SK-N-SH (cell line): ENCODE results near the gene SUPT20H. TPM values are rescaled to one million over a fixed set of nuclear protein-coding genes. Genes with fewer than 3 reads are reported as not detected.

Experiments
- CTCF ChIA-PET: fragments of 300-600, 350-600 bp; formaldehyde crosslinking; extraction: SDS; loops from one replicate; lab custom pipeline; 2021; lab: Yijun Ruan, JAX
- POLR2A ChIA-PET: fragments of 350-600 bp; sonication (Branson Sonifier 250); formaldehyde crosslinking; extraction: SDS; loops from one replicate; lab custom pipeline; 2020; ENCODE audit warnings: antibody characterized with exemption, inconsistent platforms; lab: Yijun Ruan, JAX
- DNase-seq: peaks from one replicate; pipeline ENCODE4 v3.0.0; 2012
- H2AFZ ChIP-seq: fragments of 200-600 bp; sonication (generic); 2 replicates; pipeline ENCODE4 v1.8.1; 2016; ENCODE audit warnings: antibody characterized with exemption, mild to moderate bottlenecking, low read depth
- H3F3A ChIP-seq: fragments of 200-600 bp; sonication (generic); replicated peaks from 2 replicates; pipeline ENCODE3; 2016; ENCODE audit warnings: antibody characterized with exemption, mild to moderate bottlenecking; ENCODE audit not compliant: insufficient read depth
- H3K27ac ChIP-seq, 2 experiments: fragments of 200-500 bp in 1 of 2; fragments of 200-600 bp in 1 of 2; sonication (Bioruptor generic) in 1 of 2; sonication (generic), shearing (Covaris generic) in 1 of 2; 2 replicates each; pipeline versions ENCODE4 v1.5.1 to v1.6.1; 2014 to 2016; ENCODE audit warnings: low read depth in 2 of 2, inconsistent platforms in 1 of 2, low read length in 1 of 2, mild to moderate bottlenecking in 1 of 2, mixed read lengths in 1 of 2
- H3K27me3 ChIP-seq: fragments of 200-600 bp; sonication (generic), shearing (Covaris generic); 2 replicates; pipeline ENCODE4 v1.6.1; 2016; ENCODE audit warnings: mixed run types; ENCODE audit not compliant: insufficient read depth
- H3K36me3 ChIP-seq, 2 experiments: fragments of 200-500 bp in 1 of 2; fragments of 200-600 bp in 1 of 2; sonication (Bioruptor generic) in 1 of 2; sonication (generic) in 1 of 2; replicated peaks in 1 of 2; 2 replicates each; pipeline versions ENCODE3 to v1.5.1; 2014 to 2016; ENCODE audit warnings: low read length in 1 of 2, mild to moderate bottlenecking in 1 of 2; ENCODE audit not compliant: insufficient read depth in 2 of 2, control insufficient read depth in 1 of 2
- H3K4me1 ChIP-seq, 2 experiments: fragments of 200-500 bp in 1 of 2; fragments of 200-600 bp in 1 of 2; sonication (Bioruptor generic) in 1 of 2; sonication (generic), shearing (Covaris generic) in 1 of 2; 2 replicates each; pipeline versions ENCODE4 v1.5.1 to v1.6.1; 2014 to 2016; ENCODE audit warnings: low read depth in 1 of 2, low read length in 1 of 2, mixed run types in 1 of 2; ENCODE audit not compliant: insufficient read depth in 2 of 2, control insufficient read depth in 1 of 2
- H3K4me2 ChIP-seq: fragments of 200-600 bp; sonication (generic), shearing (Covaris generic); 2 replicates; pipeline ENCODE4 v1.6.1; 2017; ENCODE audit warnings: mixed run types
- H3K4me3 ChIP-seq, 2 experiments: fragments of 200-500 bp in 1 of 2; fragments of 200-600 bp in 1 of 2; sonication (Bioruptor generic) in 1 of 2; sonication (generic), shearing (Covaris generic) in 1 of 2; 2 replicates each; pipeline versions ENCODE4 v1.5.1 to v1.8.1; 2014 to 2016; ENCODE audit warnings: low read depth in 2 of 2, inconsistent platforms in 1 of 2, low read length in 1 of 2, mild to moderate bottlenecking in 1 of 2, mixed read lengths in 1 of 2, moderate library complexity in 1 of 2
- H3K79me2 ChIP-seq: fragments of 200-600 bp; sonication (generic); 2 replicates; pipeline ENCODE4 v1.8.1; 2017; ENCODE audit warnings: mild to moderate bottlenecking; ENCODE audit not compliant: insufficient read depth
- H3K9ac ChIP-seq: fragments of 200-600 bp; sonication (generic); 2 replicates; pipeline ENCODE4 v1.6.1; 2017; ENCODE audit warnings: mixed run types
- H3K9me2 ChIP-seq: fragments of 200-600 bp; sonication (generic); 2 replicates; pipeline ENCODE4 v1.6.1; 2017; ENCODE audit warnings: mixed run types
- H3K9me3 ChIP-seq: fragments of 200-600 bp; sonication (generic); 2 replicates; pipeline ENCODE4 v1.6.1; 2017; ENCODE audit warnings: mixed run types, mild to moderate bottlenecking, moderate library complexity
- H4K20me1 ChIP-seq: fragments of 200-600 bp; sonication (generic); 2 replicates; pipeline ENCODE4 v1.6.1; 2017; ENCODE audit warnings: mild to moderate bottlenecking, mixed run types; ENCODE audit not compliant: insufficient read depth
- EP300 ChIP-seq, 2 experiments: IDR thresholded peaks; 2 replicates each; pipeline versions ENCODE4 v1.4.0 to v1.6.1; 2012; ENCODE audit warnings: borderline replicate concordance in 1 of 2, low read depth in 1 of 2, low read length in 1 of 2
- FOSL2 ChIP-seq: IDR thresholded peaks from 2 replicates; pipeline ENCODE4 v1.4.0; 2012; ENCODE audit warnings: low read depth, mild to moderate bottlenecking, moderate library complexity, borderline replicate concordance
- IRF3 ChIP-seq: fragments of 150-350 bp; IDR thresholded peaks from 2 replicates; pipeline ENCODE4 v1.6.1; 2016; ENCODE audit warnings: mild to moderate bottlenecking, low read depth, low read length
- JUND ChIP-seq: IDR thresholded peaks from 2 replicates; pipeline ENCODE4 v1.4.0; 2012
- PBX3 ChIP-seq: IDR thresholded peaks from 2 replicates; pipeline ENCODE4; 2012
- POLR2AphosphoS5 ChIP-seq: IDR thresholded peaks from 2 replicates; pipeline ENCODE4 v1.6.1; 2012; ENCODE audit warnings: low read depth, low read length
- RAD21 ChIP-seq: IDR thresholded peaks from 2 replicates; pipeline ENCODE4 v1.6.1; 2012; ENCODE audit warnings: mild to moderate bottlenecking, low read length
- RCOR1 ChIP-seq: fragments of 150-350 bp; IDR thresholded peaks from 2 replicates; pipeline ENCODE4 v1.6.1; 2017; ENCODE audit warnings: antibody characterized with exemption, low read length
- RFX5 ChIP-seq: IDR thresholded peaks from 2 replicates; pipeline ENCODE4 v1.6.1; 2012; ENCODE audit warnings: mild to moderate bottlenecking, improper control_type of control experiment, low read length
- SIN3A ChIP-seq: IDR thresholded peaks from 2 replicates; pipeline ENCODE4 v1.6.1; 2012; ENCODE audit warnings: low read depth, mild to moderate bottlenecking, low read length, moderate library complexity, borderline replicate concordance
- TAF1 ChIP-seq: IDR thresholded peaks from 2 replicates; pipeline ENCODE4 v1.6.1; 2012; ENCODE audit warnings: low read depth, mild to moderate bottlenecking, low read length, moderate library complexity, borderline replicate concordance
- TCF12 ChIP-seq: IDR thresholded peaks from 2 replicates; pipeline ENCODE4 v1.4.0; 2012
- TEAD4 ChIP-seq: IDR thresholded peaks from 2 replicates; pipeline ENCODE4 v1.4.0; 2012; ENCODE audit warnings: mild to moderate bottlenecking, borderline replicate concordance; ENCODE audit not compliant: insufficient read depth
- ZBTB33 ChIP-seq: IDR thresholded peaks from 2 replicates; pipeline ENCODE4 v1.4.0; 2012; ENCODE audit warnings: low read depth, borderline replicate concordance
- WGBS: methylation state at CpG from one replicate; pipeline ENCODE4 v1.1.6; 2017; ENCODE audit warnings: low lambda C conversion rate; 5-methylcytosine and 5-hydroxymethylcytosine counted together
- polyA plus RNA-seq, 3 experiments: library from polyadenylated mRNA; depleted of rRNA; stranded (reverse); fragments of >200 nt; gene quantifications; 2 replicates each; pipeline ENCODE4 v1.2.3, GENCODE V29; 2012

The SUPT20H gene
- polyA plus RNA-seq, 1 of the 3 experiments (the other 2 are of a cell fraction), result 39.4 TPM

- TF ChIP-seq FOSL2 (no peak), ZBTB33 (no peak), POLR2AphosphoS5 (no peak), PBX3 (no peak), RFX5 (no peak)
- TF ChIP-seq, all 33 proteins: peak for 0
Measured at GRCh38 chr13:36975172-36975571, 84.3 kb downstream of the SUPT20H start (continued).

GRCh38 chr13:36973621-36974295, 85.7 kb downstream of the SUPT20H start:
- Histone ChIP-seq H3K4me3 (no peak overlapping the region), H3K36me3 (peaks cover 35 to 88% of the 10 kb centered on the region in 2 experiments), H3K27me3 (no peaks in the 10 kb centered on the region), H3K27ac (no peak overlapping the region), H3K9ac (no peak overlapping the region), H3K4me1 (no peaks in the 10 kb centered on the region), H3K9me3 (no peaks in the 10 kb centered on the region; the same call in 1 of the 2 replicates), H3K79me2 (no peaks in the 10 kb centered on the region; the same call in 1 of the 2 replicates), H4K20me1 (no peaks in the 10 kb centered on the region), H3K9me2 (no peaks in the 10 kb centered on the region), H3F3A (peaks cover 4% of the 10 kb centered on the region), H3K4me2 (no peak overlapping the region), H2AFZ (no peak overlapping the region)
- ChIA-PET POLR2A (no interaction called here), CTCF (interaction anchor here (0.6 to 3.0 kb wide), 5 partner anchors 7 to 123 kb away, joined by 3 to 10 read pairs (median 4); no protein-coding TSS in a partner anchor)
- no peak for DNase-seq
- WGBS, result 92% methylated on average over 5 of the region's 5 CpGs
- TF ChIP-seq TCF12, result no peak
- TF ChIP-seq RAD21, result no peak
- TF ChIP-seq EP300 (IDR thresholded peaks at IDR 0.05; ENCODE audit: borderline replicate concordance in 1 of 2, low read depth in 1 of 2, low read length in 1 of 2), result no peak
- no peak for TF ChIP-seq TEAD4
- TF ChIP-seq ZBTB33, result no peak
- no peak for TF ChIP-seq SIN3A
- no peak for TF ChIP-seq IRF3
- no peak for TF ChIP-seq FOSL2
- TF ChIP-seq POLR2AphosphoS5, result no peak
- TF ChIP-seq TAF1, result no peak
- TF ChIP-seq JUND, result no peak
- no peak for TF ChIP-seq RCOR1
